Suprapubic skin (tissue), 4 donors: ENCODE results near the gene LRRC1. TPM values are rescaled to one million over a fixed set of nuclear protein-coding genes. Genes with fewer than 3 reads are reported as not detected.

Source experiments
- DNase-seq, 2 donors: peaks; one replicate each; pipeline ENCODE4 v3.0.0-alpha.2; 2019; ENCODE audit warnings: low spot score in 2 of 2
- H3K27ac ChIP-seq: fragments of 200-600 bp; sonication (generic); one replicate; pipeline ENCODE4 v1.5.1; 2019
- H3K27me3 ChIP-seq: fragments of 200-600 bp; sonication (generic); one replicate; pipeline ENCODE4 v1.5.1; 2019
- H3K36me3 ChIP-seq: fragments of 200-600 bp; sonication (generic); one replicate; pipeline ENCODE4 v1.5.1; 2019
- H3K4me1 ChIP-seq: fragments of 200-600 bp; sonication (generic); one replicate; pipeline ENCODE4 v1.5.1; 2019
- H3K4me3 ChIP-seq: fragments of 200-600 bp; sonication (generic); one replicate; pipeline ENCODE4 v1.5.1; 2019; ENCODE audit warnings: mild to moderate bottlenecking
- H3K9me3 ChIP-seq: fragments of 200-600 bp; sonication (generic); one replicate; pipeline ENCODE4 v1.5.1; 2019
- EP300 ChIP-seq: sonication (generic); formaldehyde crosslinking; IDR thresholded peaks from one replicate; pipeline ENCODE4 v1.6.1; 2017; ENCODE audit warnings: antibody characterized with exemption
- POLR2A ChIP-seq, 2 donors: fragments of 450-650 bp; IDR thresholded peaks; one replicate each; pipeline ENCODE4 v1.6.1; 2017; ENCODE audit warnings: antibody characterized with exemption in 2 of 2, mild to moderate bottlenecking in 2 of 2, moderate library complexity in 2 of 2
- POLR2AphosphoS5 ChIP-seq, 3 donors: sonication (generic); formaldehyde crosslinking; IDR thresholded peaks; one replicate each; pipeline ENCODE4 v1.6.1; 2017; ENCODE audit warnings: antibody characterized with exemption in 3 of 3
- WGBS: methylation state at CpG from one replicate; pipeline ENCODE4 v1.1.5; 2018; 5-methylcytosine and 5-hydroxymethylcytosine counted together
- total RNA-seq, 4 donors: library from RNA; depleted of rRNA; stranded (reverse); fragments of >200 nt; gene quantifications; one replicate each; pipeline ENCODE4 v1.1.0, GENCODE V29; 2016
- TF ChIP-seq, protein P1 (sequence below), 2 donors: fragments of 200-600 bp in 1 of 2; fragments of 450-650 bp in 1 of 2; sonication (generic) in 1 of 2; IDR thresholded peaks; one replicate each; pipeline ENCODE4 v1.5.1; 2016 to 2019; ENCODE audit warnings: antibody characterized with exemption in 2 of 2, mild to moderate bottlenecking in 1 of 2, moderate library complexity in 1 of 2

Gene LRRC1
- total RNA-seq, 4 donors from 2014 or later: 34.6 to 80.9 (median 42.4) TPM

DNA sequence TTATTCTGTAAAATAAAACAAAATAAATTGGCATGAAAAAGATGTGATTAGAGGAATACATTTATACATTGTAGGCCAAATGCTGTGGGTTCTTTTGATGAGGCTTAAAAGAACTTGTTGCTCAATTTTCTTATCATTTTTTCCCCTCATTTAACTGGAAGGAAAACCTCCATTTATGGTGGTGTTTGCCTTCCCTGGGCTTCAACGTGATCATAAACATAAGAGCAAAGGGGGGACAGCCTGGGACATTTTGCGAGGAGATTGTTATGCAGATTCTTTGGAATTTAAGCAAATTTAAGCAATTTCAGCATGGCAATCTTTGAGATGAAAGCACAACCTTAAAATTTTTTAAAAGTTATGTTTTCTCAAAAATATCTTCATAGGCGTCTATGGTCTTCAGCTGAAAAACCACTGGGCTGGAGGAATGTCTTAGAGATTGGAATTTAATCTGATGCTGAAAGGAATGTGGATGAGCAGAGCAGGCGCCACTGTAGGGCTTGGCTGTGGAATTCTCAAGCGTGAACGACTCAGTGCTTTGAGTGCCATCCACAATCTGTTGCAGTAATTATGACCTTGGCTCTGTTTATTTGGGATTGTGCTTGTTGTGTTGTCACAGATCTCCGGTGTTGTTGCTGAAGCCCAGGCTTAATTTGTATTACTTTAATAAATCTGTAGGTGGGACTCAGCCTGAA is 167.0 kb downstream of the LRRC1 start:
- WGBS: 52% methylated on average over 7 of the region's 7 CpGs
- Histone ChIP-seq H3K4me3 (no peak overlapping the region), H3K4me1 (no peaks in the 10 kb centered on the region), H3K27ac (no peak overlapping the region), H3K36me3 (no peaks in the 10 kb centered on the region), H3K9me3 (no peaks in the 10 kb centered on the region), H3K27me3 (no peaks in the 10 kb centered on the region)
- no peak for DNase-seq
- TF ChIP-seq, protein P1, sequence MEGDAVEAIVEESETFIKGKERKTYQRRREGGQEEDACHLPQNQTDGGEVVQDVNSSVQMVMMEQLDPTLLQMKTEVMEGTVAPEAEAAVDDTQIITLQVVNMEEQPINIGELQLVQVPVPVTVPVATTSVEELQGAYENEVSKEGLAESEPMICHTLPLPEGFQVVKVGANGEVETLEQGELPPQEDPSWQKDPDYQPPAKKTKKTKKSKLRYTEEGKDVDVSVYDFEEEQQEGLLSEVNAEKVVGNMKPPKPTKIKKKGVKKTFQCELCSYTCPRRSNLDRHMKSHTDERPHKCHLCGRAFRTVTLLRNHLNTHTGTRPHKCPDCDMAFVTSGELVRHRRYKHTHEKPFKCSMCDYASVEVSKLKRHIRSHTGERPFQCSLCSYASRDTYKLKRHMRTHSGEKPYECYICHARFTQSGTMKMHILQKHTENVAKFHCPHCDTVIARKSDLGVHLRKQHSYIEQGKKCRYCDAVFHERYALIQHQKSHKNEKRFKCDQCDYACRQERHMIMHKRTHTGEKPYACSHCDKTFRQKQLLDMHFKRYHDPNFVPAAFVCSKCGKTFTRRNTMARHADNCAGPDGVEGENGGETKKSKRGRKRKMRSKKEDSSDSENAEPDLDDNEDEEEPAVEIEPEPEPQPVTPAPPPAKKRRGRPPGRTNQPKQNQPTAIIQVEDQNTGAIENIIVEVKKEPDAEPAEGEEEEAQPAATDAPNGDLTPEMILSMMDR (IDR thresholded peaks at IDR 0.05): no peak
- no peak for TF ChIP-seq POLR2A (IDR thresholded peaks at IDR 0.05)
- TF ChIP-seq EP300: no peak
- TF ChIP-seq POLR2AphosphoS5 (IDR thresholded peaks at IDR 0.05): no peak

DNA sequence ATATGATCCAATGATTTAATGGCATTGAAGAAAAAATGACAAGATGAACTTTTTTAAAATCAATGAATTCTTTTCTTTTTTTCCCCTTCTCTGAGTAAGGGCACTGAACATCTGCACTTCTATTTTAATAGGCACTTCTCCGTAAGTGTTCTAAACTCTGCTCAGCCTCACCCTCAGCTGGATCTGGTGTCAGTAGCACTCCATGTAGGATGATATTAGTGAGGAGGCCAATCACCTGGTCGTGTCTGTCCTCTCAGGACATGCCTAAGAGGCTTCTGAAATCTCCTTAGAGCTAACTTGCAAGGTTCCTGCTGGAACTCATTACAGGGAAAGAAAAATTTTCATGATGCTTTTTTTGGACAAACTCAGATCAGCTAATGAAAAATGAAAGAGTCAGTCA is 167.8 kb downstream of the LRRC1 start:
- DNase-seq: no peak
- H3K27ac ChIP-seq: no peak overlapping the region
- 69% methylated on average over 2 of the region's 2 CpGs for WGBS
- no peaks in the 10 kb centered on the region for H3K36me3 ChIP-seq
- no peak for TF ChIP-seq POLR2A (IDR thresholded peaks at IDR 0.05)
- TF ChIP-seq EP300: no peak
- TF ChIP-seq POLR2AphosphoS5 (IDR thresholded peaks at IDR 0.05): no peak
- TF ChIP-seq, protein P1 (IDR thresholded peaks at IDR 0.05): no peak
- no peaks in the 10 kb centered on the region for H3K27me3 ChIP-seq
- no peak overlapping the region for H3K4me3 ChIP-seq
- no peaks in the 10 kb centered on the region for H3K4me1 ChIP-seq
- no peaks in the 10 kb centered on the region for H3K9me3 ChIP-seq

DNA sequence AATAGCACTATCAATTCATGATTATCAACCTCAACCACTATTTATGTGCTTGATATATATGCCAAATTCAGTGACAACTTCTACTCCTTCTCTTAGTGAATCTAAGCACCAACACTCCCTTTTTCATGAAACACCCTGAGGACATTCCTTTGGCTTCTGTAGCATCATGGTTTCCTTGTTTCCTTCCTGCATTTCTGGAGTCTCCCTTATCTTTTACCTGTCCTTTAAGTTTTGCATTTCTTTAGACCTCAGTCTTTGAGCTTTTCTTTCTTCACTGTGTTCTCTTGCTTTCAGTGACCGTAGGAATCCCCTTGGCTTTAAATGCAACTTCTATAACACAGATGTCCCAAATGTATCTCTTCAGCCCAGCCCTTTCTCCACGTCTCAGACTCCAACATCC is 172.6 kb downstream of the LRRC1 start:
- WGBS: 77% methylated on average over 2 of the region's 2 CpGs
- no peaks in the 10 kb centered on the region for H3K36me3 ChIP-seq
- H3K4me1 ChIP-seq: no peaks in the 10 kb centered on the region
- H3K27ac ChIP-seq: no peak overlapping the region
- no peak overlapping the region for H3K4me3 ChIP-seq
- no peaks in the 10 kb centered on the region for H3K9me3 ChIP-seq
- no peaks in the 10 kb centered on the region for H3K27me3 ChIP-seq
- no peak for TF ChIP-seq POLR2A (IDR thresholded peaks at IDR 0.05)
- TF ChIP-seq EP300: no peak
- no peak for TF ChIP-seq POLR2AphosphoS5 (IDR thresholded peaks at IDR 0.05)
- TF ChIP-seq, protein P1 (IDR thresholded peaks at IDR 0.05): no peak
- DNase-seq: no peak

Other genes starting within 250 kb of the LRRC1 start
- gene GCLC, start 249.9 kb upstream of the LRRC1 start, total RNA-seq: 10 to 100 TPM; 47.3 to 65.0 (median 51.1) TPM
- gene KLHL31, start 129.2 kb upstream of the LRRC1 start, total RNA-seq: 1 to 10 TPM in 2 of 4 donors, under 1 TPM in 2; 0.79 to 5.4 (median 0.95) TPM